Loucy (cell line): Measurements from ENCODE around the gene ERMAP.

ENCODE experiments used
- H2AFZ ChIP-seq: fragments of 200-600 bp; sonication (generic); 2 replicates; pipeline ENCODE4 v1.6.0; 2016; ENCODE audit warnings: antibody characterized with exemption, mild to moderate bottlenecking, low read length, moderate library complexity
- H3F3A ChIP-seq: fragments of 200-600 bp; 2 replicates; pipeline ENCODE4 v1.6.0; 2016; ENCODE audit warnings: antibody characterized with exemption, low read depth, mild to moderate bottlenecking
- H3K27me3 ChIP-seq: fragments of 200-600 bp; sonication (generic); 2 replicates; pipeline ENCODE4 v1.6.1; 2014; ENCODE audit warnings: low read length, mild to moderate bottlenecking; ENCODE audit not compliant: insufficient read depth, poor library complexity, severe bottlenecking
- H3K36me3 ChIP-seq: fragments of 200-600 bp; sonication (generic); 2 replicates; pipeline ENCODE4 v1.6.1; 2016; ENCODE audit warnings: low read length; ENCODE audit not compliant: insufficient read depth
- H3K4me1 ChIP-seq: fragments of 200-600 bp; sonication (generic); 2 replicates; pipeline ENCODE4 v1.5.1; 2014; ENCODE audit warnings: low read length, mild to moderate bottlenecking; ENCODE audit not compliant: insufficient read depth, poor library complexity, severe bottlenecking
- H3K4me2 ChIP-seq: fragments of 200-600 bp; sonication (generic); 2 replicates; pipeline ENCODE4 v1.6.0; 2014; ENCODE audit warnings: antibody characterized with exemption, low read length, low read depth, mild to moderate bottlenecking; ENCODE audit not compliant: poor library complexity, severe bottlenecking
- H3K4me3 ChIP-seq: fragments of 200-600 bp; sonication (generic); 2 replicates; pipeline ENCODE4 v1.5.1; 2014; ENCODE audit warnings: low read length, mild to moderate bottlenecking, mixed read lengths; ENCODE audit not compliant: poor library complexity, severe bottlenecking
- H3K79me2 ChIP-seq: fragments of 200-600 bp; sonication (generic); 2 replicates; pipeline ENCODE4 v1.6.1; 2014; ENCODE audit warnings: low read length; ENCODE audit not compliant: insufficient read depth
- H3K9ac ChIP-seq: fragments of 200-600 bp; sonication (generic); 2 replicates; pipeline ENCODE4 v1.6.0; 2014; ENCODE audit warnings: mild to moderate bottlenecking, low read depth, low read length, moderate library complexity; ENCODE audit not compliant: poor library complexity, severe bottlenecking
- H3K9me2 ChIP-seq: fragments of 200-600 bp; sonication (generic); replicated peaks from 2 replicates; pipeline ENCODE4 v1.6.1; 2016; ENCODE audit warnings: low read depth, low read length, mixed read lengths
- H3K9me3 ChIP-seq: fragments of 200-600 bp; sonication (generic); 2 replicates; pipeline ENCODE4 v1.6.1; 2014; ENCODE audit warnings: mild to moderate bottlenecking, antibody characterized with exemption, low read length, low read depth; ENCODE audit not compliant: insufficient read depth
- H4K20me1 ChIP-seq: fragments of 200-600 bp; sonication (generic); 2 replicates; pipeline ENCODE4 v1.6.0; 2014; ENCODE audit warnings: antibody characterized with exemption, low read length, mild to moderate bottlenecking; ENCODE audit not compliant: insufficient read depth, poor library complexity, severe bottlenecking
- CTCF ChIP-seq: fragments of 200-600 bp; sonication (generic); conservative IDR thresholded peaks from 2 replicates; pipeline ENCODE4 v1.5.1; 2014; ENCODE audit warnings: mild to moderate bottlenecking, antibody characterized with exemption, low read length
- EZH2phosphoT487 ChIP-seq: fragments of 200-600 bp; IDR thresholded peaks from 2 replicates; pipeline ENCODE4 v1.6.1; 2018; ENCODE audit warnings: antibody characterized with exemption, mild to moderate bottlenecking, moderate library complexity, borderline replicate concordance

ERMAP gene

GRCh38 chr1:42830631-42831030 lies 13.7 kb downstream of the ERMAP start:
- TF ChIP-seq CTCF, result no peak
- H3K4me1 ChIP-seq, result no peaks in the 10 kb centered on the region
- no peak overlapping the region for H3K4me3 ChIP-seq

GRCh38 chr1:42831273-42831672 lies 14.4 kb downstream of the ERMAP start:
- Histone ChIP-seq H3K4me3 (no peak overlapping the region), H3K79me2 (no peaks in the 10 kb centered on the region), H3K27me3 (no peaks in the 10 kb centered on the region), H3F3A (no peaks in the 10 kb centered on the region), H3K9me2 (no peaks in the 10 kb centered on the region), H3K36me3 (no peaks in the 10 kb centered on the region), H3K4me1 (no peaks in the 10 kb centered on the region), H4K20me1 (no peaks in the 10 kb centered on the region), H3K9ac (no peak overlapping the region), H2AFZ (no peak overlapping the region), H3K4me2 (no peak overlapping the region), H3K9me3 (no peaks in the 10 kb centered on the region)
- TF ChIP-seq EZH2phosphoT487, result no peak

More at GRCh38 chr1:42830631-42831030, 13.7 kb downstream of the ERMAP start:
- Histone ChIP-seq H3K79me2 (no peaks in the 10 kb centered on the region), H3F3A (no peaks in the 10 kb centered on the region), H3K9me2 (no peaks in the 10 kb centered on the region), H2AFZ (no peak overlapping the region), H4K20me1 (no peaks in the 10 kb centered on the region), H3K9ac (no peak overlapping the region), H3K9me3 (no peaks in the 10 kb centered on the region), H3K36me3 (no peaks in the 10 kb centered on the region), H3K27me3 (no peaks in the 10 kb centered on the region), H3K4me2 (no peak overlapping the region)

GRCh38 chr1:42832641-42833240 lies 15.8 kb downstream of the ERMAP start:
- Histone ChIP-seq H3K36me3 (no peaks in the 10 kb centered on the region), H3K27me3 (no peaks in the 10 kb centered on the region), H2AFZ (no peak overlapping the region), H3K79me2 (no peaks in the 10 kb centered on the region), H3K9me2 (no peaks in the 10 kb centered on the region), H3K9ac (no peak overlapping the region), H3F3A (no peaks in the 10 kb centered on the region), H4K20me1 (no peaks in the 10 kb centered on the region), H3K4me2 (no peak overlapping the region), H3K9me3 (no peaks in the 10 kb centered on the region), H3K4me3 (no peak overlapping the region), H3K4me1 (no peaks in the 10 kb centered on the region)
- TF ChIP-seq EZH2phosphoT487 (no peak), CTCF (no peak)

- no peaks in the 10 kb centered on the region for H3K4me1 ChIP-seq
- H3K4me2 ChIP-seq, result no peak overlapping the region
- H3K9me3 ChIP-seq, result no peaks in the 10 kb centered on the region
- TF ChIP-seq EZH2phosphoT487, result no peak
- no peak for TF ChIP-seq CTCF
- no peak overlapping the region for H3K9ac ChIP-seq
- H3F3A ChIP-seq, result no peaks in the 10 kb centered on the region
- H2AFZ ChIP-seq, result no peak overlapping the region
- H3K36me3 ChIP-seq, result no peaks in the 10 kb centered on the region
- H3K4me3 ChIP-seq, result no peak overlapping the region
- no peaks in the 10 kb centered on the region for H3K9me2 ChIP-seq
- no peaks in the 10 kb centered on the region for H3K27me3 ChIP-seq
- H4K20me1 ChIP-seq, result no peaks in the 10 kb centered on the region
- H3K79me2 ChIP-seq, result no peaks in the 10 kb centered on the region
Observed at GRCh38 chr1:42833981-42834380, 17.1 kb downstream of the ERMAP start.
